Measurements from ENCODE around the gene DUOX2. TPM values are rescaled to one million over a fixed set of nuclear protein-coding genes. Genes with fewer than 3 reads are reported as not detected.
"Not testable (repeated sequence)": the region's sequence is repeated elsewhere in the genome, so short reads cannot be mapped to it uniquely, and the experiment has no call there.

DUOX2 gene
- total RNA-seq, 1 donor from 2014 or later: not detected

DNA sequence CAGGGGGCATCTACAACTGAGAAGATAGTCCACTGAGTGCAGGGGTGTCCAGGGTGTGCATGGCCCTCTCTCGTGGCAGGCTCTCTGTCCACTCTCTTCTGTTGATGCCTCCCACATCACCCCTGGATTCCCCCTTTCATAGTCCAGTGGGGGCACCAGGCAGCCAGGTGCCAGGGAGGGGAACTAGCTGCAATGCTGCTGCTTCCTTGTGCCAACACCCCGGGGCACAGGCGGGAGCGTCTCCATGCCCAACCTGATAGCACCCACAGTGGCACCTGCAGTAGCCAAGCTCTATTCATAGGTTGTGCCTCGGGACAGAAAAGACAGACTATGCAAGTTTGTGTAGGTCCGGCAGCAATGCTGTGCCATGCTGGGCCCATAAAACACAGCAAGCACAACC, 11.7 kb downstream of the DUOX2 start:
- no peak for DNase-seq (ENCODE audit: extremely low read depth, low read depth, low spot score)

DNA sequence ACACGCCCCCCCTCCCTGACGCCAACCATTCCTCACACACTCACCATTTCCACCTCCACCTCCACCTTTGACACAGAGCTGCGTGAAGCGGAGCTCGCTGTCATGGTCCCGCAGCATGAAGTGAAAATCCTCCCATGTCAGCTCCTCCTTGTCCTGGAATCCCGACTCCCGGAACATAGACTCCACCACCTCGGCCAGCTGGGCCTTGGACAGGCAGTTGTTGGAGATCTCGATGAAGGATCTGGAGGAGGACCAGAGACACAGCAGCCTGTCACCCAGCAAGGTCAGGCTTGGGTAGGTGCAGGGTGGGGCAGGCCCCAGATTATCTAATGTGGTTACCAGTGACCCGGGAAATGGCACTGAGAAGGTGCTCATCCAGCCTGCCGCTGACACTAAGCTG, 12.2 kb downstream of the DUOX2 start:
- no peak for DNase-seq (ENCODE audit: extremely low read depth, low read depth, low spot score)

DNA sequence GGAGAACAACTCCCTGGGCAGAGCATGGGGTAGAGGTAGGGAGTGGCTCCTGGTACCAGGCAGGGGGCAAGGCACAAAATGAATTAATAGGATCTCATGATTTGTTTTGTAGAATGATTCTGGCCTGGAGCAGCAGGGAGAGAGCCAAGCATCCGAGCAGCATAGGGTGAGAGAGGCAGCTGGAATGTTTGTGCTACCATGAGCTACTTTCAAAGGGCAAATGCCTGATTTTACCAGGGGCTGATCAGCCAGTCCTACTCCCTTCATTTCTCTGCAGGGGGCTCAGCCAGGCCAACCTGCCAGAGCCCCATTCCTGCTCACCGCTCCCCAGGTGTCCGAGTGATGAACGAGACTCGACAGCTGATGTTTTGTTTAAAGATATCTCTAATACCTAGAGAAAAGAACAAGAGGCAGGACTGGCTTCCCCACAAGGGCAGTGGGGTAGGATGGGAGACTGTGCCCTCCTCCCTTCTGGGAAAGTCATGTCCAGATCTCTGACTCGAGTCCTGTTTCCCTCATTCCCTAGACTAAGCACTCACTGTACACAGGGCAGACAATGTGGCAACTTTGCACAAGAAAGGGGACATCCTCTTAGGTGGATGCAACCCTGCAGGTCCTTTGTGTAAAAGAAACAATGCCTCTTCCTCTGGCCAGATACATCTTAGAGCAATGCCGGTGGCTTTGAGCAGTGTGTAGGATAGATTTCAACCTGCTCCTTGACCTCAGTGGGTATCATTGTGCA, 12.9 kb downstream of the DUOX2 start:
- DNase-seq (ENCODE audit: extremely low read depth, low read depth, low spot score): no peak

DNA sequence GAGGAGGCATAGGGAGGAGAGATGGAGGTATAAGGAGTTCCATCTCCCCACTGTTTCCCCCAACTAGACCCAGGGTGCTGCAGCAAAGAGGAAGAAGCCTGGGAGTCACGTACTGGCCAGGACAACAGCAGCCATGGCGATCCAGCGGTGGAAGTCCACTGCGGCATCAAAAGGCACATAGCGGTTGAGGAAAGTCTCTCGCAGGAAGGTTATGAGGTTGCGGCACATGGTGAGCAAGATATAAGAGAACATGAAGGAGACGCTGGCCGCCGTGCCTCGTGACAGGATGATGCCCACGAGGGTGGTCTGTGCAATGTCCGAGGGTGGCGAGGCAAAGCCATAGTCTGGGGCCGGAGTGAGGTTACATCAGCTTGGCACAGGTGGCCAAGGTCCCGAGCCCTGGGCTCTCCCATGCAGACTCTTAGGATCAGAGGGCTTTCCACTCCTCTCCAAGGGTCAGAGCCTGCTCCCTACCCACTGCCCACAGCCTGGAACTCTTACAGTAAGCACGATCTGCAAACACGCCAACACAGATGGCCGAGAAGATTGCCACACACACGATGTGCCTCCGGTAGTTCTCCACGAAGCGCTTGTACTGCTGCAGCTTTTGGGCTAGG, 14.3 kb downstream of the DUOX2 start:
- DNase-seq (ENCODE audit: extremely low read depth, low read depth, low spot score): no peak

DNA sequence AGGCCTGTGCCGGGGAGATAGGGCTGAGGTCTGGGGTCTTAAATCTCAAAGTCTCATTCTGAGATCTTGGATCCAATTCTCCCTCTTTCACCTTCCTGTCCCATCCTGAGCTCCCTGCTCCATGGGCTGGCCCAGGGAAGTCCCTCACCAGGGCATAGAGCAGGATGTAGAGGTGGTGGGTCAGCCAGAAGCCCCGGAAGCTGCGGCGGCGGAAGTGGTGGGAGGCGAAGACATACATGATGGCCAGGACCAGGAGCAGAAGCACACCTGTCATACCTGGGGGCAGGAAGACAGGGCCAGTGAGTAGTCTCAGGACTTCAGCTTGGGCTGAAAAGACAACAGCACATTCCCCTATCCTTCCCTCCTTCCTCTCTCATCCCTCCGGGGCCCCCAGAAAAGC, 16.5 kb downstream of the DUOX2 start:
- DNase-seq (ENCODE audit: extremely low read depth, low read depth, low spot score): no peak

DNA sequence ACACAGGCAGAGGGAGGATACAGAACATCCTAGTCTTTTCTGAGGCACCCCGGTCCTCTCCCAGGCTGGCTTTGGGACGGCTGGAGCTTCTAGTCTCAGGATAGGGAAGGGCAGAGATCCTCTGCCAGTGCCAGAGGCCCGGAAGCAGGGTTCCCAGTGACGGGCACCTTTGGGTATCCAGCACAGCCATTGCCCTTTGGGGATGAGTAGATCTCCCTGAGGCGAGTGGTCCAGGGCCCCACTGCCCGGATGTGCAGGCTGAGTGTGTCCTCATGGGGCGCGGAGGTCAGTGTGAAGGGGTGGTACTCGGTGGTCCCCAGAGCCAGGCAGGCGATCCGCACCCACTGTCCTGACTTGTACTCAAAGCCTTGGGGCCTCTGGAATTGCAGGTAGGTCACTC, 18.3 kb downstream of the DUOX2 start:
- no peak for DNase-seq (ENCODE audit: extremely low read depth, low read depth, low spot score)

DNA sequence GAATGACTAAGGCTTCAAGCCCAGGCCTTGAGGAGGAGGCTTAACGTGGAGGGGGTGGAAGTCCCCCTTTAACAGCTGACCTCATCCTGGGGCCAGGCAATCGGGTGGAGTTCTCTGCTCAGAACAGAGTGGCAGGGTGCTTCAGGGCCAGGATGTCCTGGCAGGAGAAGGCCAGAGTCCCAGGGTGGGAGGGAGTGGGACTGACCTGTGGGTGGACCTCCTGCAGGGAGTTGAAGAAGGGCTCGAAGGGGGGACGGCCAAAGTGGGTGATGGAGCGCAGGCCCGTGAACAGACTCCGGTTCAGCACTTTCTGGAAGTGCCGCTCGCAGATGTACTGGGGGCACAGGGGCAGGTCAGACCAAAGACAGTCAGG, 19.6 kb downstream of the DUOX2 start:
- DNase-seq (ENCODE audit: extremely low read depth, low read depth, low spot score): no peak

DNA sequence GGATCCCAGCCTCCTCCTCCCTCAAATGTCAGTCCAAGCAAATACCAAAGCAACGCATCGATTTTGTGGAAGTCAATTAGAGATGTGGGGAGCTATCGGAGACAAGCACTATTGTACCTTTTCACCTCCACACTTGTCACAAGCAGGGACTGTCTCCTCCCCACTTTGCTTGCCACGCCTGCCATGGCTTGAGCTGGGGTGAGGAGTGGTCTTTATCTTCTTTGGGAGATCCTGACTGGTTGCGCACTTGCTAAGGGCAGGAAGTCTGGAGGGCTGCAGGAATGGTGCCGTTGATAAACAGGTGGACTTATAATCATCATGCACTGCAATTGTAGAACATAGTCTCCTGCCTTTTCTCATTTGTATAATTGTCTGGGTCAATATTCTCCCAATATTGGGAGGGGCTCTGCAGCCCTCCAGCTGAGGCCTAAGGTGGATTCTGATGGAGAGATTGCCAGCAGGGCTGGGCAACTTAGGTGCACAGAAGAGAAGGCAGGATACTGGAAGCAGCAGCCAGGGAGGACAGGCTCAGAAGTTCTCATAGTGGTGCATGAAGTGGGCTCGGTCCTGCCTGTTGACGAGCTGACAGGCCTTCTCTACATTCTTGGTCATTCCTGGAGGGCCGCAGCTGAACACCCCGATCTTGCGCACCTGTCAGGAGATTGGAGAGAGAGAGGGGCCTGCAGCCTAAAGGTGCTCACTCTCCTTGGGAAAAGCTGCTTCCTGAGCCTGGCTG, 20.2 kb downstream of the DUOX2 start:
- no peak for DNase-seq (ENCODE audit: extremely low read depth, low read depth, low spot score)

DNA sequence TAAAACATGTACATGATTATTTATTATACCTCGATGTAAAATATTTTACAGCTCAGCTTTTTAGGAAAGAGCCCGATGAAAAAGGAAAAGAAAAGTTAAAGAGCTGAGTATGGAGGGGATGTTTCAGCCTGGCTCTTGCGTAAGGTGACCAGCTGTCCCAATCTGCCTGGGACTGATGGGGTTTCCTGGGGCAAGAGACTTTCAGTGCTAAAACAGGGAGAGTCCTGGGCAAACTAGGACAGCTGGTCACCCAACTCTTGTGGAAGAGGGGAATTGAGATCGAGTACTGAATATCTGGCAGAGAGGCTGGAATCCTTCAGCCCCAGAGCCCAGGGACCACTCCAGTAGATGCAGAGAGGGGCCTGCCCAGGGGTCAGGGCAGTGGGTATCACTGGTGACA, 21.0 kb downstream of the DUOX2 start:
- DNase-seq (ENCODE audit: extremely low read depth, low read depth, low spot score): no peak

DNA sequence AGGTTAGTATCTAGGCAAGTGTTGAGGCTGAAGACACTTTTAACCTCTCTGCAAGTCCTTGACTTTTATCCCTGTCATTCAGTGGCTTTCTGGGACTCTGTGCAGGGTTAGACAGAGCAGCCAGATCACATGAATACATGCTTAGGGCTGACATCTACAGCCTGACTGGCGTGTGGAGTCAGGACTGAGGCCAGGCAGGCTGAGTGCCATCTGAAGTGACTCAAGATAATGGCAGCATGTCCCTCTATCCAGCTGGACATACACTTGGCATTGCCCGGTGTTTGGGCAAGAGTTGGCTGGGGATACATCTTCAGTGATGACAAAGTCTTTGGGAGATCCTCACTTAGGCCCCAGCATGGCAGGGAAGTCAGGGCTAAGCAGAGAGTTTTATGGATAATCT, 22.4 kb downstream of the DUOX2 start:
- DNase-seq (ENCODE audit: extremely low read depth, low read depth, low spot score): no peak

DNA sequence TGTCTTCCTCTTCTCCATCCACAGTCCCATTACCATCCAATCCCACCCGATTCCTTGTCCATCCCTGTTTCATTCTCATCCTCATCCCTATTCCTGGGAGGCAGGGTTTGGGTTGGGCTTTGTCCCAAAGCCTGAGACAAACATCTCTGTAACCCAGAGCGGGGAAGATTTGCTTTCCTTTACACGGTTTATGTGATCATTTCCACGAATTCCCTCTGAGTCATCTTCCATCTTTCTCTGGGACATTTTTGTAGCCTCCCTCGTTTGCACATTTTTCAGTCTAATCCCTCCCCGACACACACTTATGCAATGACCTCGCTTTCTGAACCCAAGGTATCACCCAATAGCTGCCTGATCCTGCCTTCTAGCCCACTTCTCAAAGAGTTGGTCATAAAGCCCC, 22.8 kb downstream of the DUOX2 start:
- DNase-seq (ENCODE audit: extremely low read depth, low read depth, low spot score): no peak

DNA sequence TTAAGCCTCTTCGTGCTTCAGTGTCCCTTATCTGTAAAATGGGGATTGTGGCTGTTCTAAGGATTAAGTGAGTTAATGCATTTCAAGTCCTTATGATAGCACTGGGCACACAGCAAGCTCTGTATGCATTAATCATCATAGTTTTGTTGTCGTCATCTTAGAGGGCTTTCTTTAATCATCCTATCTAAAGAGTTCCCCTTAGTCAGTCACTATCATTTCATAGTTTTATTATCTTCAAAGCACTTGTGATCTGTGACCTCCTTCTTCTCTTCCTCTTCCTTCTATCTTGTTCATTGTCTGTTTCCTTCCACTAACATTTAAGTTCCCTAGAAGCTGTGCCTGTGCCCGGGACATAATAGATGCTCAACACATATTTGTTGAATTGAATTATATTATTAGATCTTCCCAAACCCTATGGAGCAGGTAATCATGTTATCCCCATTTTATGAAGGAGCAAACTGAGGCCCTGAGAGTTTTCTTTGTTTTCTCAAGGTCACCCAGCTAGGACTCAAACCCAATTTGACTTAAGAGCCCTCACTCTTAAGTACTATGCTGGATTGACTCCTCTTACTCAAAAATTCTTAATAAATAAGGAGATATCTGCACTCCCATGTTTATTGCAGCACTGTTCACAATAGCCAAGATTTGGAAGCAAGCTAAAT, 24.1 kb downstream of the DUOX2 start:
- no peak for DNase-seq (ENCODE audit: extremely low read depth, low read depth, low spot score)

DNA sequence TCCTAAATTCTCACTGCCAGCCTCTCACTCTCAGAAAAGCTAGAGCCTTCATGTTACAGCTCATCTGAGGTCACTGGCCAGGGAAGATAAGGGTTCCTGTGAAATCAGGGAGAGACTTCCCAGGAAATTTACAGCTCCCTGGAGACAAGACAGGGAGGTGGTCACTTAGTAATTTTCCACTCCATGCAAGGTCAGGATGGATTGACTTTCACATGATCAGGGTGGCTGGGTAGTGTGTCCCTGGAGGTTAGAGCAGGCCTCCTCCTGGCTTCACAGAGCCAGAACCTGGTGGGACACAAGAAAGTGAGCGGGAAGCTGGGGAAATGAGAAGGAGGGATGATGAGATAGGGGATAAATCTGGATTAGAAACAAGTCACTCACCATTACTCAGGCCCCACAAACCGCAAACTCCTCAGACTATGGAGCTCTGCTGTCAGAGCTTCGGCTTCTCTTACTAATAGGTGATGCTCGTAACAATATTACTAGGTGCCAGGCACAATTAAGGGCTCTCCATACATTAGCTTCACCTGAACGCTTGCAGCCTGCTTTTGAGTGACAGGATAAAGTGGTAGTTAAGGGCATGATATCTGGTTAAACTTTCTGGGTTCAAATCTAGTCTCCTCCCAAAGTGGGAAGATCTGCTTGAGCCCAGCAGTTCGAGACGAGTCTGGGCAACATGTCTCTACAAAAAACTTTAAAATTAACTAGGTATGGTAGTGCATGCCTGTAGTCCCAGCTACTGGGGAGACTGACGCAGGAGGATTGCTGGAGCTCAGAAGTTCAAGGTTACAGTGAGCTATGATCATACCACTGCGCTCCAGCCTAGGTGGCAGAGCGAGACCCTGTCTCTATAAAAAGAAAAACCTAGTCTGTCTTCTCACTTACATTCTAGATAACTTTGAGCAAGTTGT, 24.9 kb downstream of the DUOX2 start:
- DNase-seq (ENCODE audit: extremely low read depth, low read depth, low spot score): no peak

DNA sequence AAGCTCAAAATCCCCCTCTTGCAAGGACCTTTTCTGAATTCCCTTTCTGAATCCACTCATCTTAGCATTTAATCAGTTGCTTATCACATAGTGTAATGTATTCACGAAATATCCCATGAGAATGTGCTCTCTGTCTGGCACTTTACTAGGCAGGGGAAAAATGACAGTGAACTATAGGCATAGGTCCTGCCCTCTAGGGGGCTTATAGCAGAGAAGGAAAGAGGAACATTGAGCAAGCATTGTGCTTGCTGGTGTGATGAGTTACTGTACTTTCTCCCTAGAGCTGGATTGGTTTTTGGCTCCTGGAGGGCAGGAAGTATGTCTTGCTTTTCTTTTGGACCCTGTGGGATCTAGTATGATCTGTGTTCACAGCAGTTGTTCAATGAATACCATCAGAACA, 26.5 kb downstream of the DUOX2 start:
- no peak for DNase-seq (ENCODE audit: extremely low read depth, low read depth, low spot score)

DNA sequence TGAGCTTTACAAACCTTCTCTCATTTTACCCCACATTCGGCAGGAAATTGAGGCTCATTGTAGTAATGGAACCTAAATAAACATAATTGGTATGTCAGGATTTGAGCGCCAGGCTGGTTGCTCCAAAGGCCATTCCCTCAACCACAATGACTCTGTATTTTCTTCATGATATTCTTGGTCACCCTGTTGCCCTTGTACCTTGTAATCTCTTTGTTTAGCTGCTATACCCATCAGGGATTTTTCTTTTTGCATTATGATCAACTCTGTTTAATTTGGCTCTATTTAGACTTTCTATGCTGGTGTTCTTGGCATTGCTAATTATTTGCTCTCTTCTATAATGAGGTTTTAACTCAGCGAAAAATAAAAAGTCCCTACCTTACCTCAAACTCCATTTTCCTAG, 29.8 kb downstream of the DUOX2 start:
- no peak for DNase-seq (ENCODE audit: extremely low read depth, low read depth, low spot score)

DNA sequence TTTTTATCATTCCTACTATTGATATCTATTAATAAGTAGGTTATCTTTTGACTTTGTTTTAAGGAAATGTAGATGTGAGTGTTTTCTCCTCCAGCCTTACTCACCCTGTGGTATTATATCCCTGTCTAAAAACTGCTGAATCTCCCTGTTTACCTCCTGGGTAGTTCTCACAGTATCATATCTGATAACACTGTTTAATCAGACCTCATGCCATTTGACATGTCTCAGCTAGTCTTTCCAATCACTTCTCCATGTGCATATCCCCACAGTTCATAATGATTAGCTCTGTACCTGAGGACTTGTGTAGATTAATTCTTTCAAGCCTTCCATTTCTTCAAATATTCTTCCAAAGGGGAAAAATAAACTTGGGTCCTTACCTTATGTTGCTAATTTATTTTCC, 30.7 kb downstream of the DUOX2 start:
- DNase-seq (ENCODE audit: extremely low read depth, low read depth, low spot score): no peak

DNA sequence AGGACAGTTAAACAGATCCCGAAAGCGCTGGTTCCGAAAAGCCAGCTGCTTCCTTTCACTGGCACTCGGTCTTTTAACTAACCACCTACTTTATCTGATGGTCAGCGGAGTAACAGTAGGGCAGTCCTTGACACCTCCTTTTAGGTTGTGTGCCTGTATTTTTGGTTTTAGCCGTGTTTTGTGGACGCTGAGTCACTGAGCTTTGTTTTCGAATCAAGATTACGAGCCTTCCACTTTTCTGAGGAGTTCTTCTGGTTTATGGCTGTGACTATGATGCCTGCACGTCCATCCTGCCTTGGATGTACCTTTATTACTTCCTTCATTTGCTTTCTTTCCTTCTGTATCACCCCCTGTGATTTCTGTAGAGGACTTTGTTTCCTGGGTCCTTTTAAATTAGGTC, 31.6 kb downstream of the DUOX2 start:
- DNase-seq (ENCODE audit: extremely low read depth, low read depth, low spot score): not testable (repeated sequence)

DNA sequence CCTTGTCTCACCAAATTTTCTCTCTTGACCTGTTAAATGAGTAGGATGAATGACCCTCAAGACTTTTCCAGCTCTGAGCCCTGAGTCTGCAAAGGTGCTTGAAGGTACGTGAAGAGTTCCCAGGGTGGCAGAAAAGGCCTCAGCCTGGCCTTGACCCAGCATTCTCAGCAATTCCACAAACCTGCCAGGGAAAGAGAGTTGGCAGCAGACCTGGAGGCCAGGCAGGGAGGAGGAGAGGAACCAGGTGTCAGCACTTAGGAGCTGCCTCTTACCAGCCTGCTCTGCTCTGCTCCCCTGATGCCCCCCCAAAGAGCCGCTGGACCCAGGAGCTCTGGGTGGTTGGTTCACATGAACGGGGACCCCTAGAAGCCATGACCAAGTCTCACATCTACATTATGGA, 33.4 kb downstream of the DUOX2 start:
- DNase-seq (ENCODE audit: extremely low read depth, low read depth, low spot score): not testable (repeated sequence)

DNA sequence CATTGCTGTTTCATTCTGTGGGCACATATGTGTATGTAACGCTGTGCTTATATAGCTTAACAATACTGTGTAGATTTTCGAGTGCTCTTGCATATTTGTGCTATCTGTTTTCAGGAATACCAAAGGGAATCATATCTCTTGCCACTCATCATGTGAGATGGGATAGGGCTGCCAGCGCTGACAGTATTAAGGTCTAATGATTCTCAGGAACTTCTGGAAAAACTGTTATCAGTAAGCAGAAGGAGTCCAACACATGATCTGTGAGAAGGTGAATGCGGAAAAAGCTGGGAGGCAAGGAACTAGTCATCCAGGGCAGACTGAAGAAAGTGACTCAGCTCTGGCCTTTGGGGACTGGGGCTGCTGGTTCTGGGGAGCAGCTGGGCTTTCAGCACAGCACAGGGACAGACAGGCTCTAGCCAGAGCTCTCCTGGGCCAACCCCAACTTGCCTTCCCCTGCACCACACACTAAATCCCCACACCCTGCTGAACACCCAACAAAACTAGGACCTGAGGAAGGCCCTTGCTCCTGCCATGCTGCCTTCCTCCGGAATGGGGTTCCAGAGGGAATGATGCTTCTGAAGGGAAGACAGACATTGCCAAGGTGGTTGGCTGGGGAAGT, 34.2 kb downstream of the DUOX2 start:
- DNase-seq (ENCODE audit: extremely low read depth, low read depth, low spot score): not testable (repeated sequence)

DNA sequence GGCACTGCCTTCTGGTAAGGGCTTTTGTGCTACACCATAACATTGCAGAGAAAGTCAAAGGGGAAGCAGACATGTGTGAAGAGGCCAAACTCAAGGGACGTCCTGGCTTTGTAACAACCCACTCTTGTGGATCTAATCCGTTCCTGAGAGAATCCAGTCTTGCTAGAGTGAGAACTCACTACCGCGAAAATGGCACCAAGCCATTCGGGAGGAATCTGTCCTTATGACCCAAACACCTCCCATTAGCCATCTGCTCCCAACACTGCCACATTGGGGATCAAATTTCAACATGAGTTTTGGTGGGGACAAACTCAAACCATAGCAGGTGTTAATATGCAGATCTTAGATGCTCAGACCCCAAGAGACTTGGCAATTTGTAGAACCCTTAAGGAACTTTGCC, 34.8 kb downstream of the DUOX2 start:
- not testable (repeated sequence) for DNase-seq (ENCODE audit: extremely low read depth, low read depth, low spot score)

Measured in glomerular endothelial cell (primary cell).